ENCODE data around the gene MYBPH.

MYBPH gene

GRCh38 chr1:203210988-203211387, 35.4 kb upstream of the MYBPH start:
- DNase-seq (ENCODE audit: low spot score): no peak
- ChIA-PET CTCF (interaction anchor here (0.8 to 2.1 kb wide), 3 partner anchors 93 to 183 kb away, joined by 3 to 10 read pairs (median 5); no protein-coding TSS in a partner anchor), POLR2A (ENCODE audit: low non-redundant PET) (no interaction called here)
- H3K27ac ChIP-seq: no peak overlapping the region
- TF ChIP-seq, protein P1, sequence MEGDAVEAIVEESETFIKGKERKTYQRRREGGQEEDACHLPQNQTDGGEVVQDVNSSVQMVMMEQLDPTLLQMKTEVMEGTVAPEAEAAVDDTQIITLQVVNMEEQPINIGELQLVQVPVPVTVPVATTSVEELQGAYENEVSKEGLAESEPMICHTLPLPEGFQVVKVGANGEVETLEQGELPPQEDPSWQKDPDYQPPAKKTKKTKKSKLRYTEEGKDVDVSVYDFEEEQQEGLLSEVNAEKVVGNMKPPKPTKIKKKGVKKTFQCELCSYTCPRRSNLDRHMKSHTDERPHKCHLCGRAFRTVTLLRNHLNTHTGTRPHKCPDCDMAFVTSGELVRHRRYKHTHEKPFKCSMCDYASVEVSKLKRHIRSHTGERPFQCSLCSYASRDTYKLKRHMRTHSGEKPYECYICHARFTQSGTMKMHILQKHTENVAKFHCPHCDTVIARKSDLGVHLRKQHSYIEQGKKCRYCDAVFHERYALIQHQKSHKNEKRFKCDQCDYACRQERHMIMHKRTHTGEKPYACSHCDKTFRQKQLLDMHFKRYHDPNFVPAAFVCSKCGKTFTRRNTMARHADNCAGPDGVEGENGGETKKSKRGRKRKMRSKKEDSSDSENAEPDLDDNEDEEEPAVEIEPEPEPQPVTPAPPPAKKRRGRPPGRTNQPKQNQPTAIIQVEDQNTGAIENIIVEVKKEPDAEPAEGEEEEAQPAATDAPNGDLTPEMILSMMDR (conservative IDR thresholded peaks at IDR 0.05; ENCODE audit: low read depth): no peak

- TF ChIP-seq, protein P1 (conservative IDR thresholded peaks at IDR 0.05; ENCODE audit: low read depth): no peak
- no peak overlapping the region for H3K27ac ChIP-seq
- CTCF ChIA-PET: interaction anchor here (2.1 kb wide), 1 partner anchor 92 kb away, joined by 10 read pairs; no protein-coding TSS in a partner anchor
- no peak for DNase-seq (ENCODE audit: low spot score)
- POLR2A ChIA-PET (ENCODE audit: low non-redundant PET): no interaction called here
Observed at GRCh38 chr1:203210350-203210749, 34.7 kb upstream of the MYBPH start.

DNA sequence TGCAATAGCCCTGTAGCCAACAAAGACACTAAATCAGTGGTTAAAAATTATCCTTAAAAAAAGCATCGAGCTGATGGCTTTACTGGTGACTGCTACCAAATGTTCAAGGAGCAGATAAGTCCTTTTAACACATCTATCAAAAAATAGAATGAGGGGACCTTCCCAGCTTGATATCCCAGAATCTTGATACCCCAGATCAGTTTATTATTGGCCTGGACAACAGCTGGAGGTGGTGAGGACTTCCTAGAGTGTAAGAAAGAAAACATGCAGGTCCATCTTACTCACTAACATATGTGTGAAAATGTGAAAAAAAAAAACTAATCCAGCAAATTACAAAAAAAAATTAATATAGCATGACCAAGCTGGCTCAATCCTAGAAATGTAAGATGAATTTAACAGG, 32.6 kb upstream of the MYBPH start:
- TF ChIP-seq, protein P1 (conservative IDR thresholded peaks at IDR 0.05; ENCODE audit: low read depth): no peak
- no peak overlapping the region for H3K27ac ChIP-seq
- CTCF ChIA-PET: interaction anchor here (0.5 to 2.2 kb wide), 5 partner anchors 8 to 1095 kb away, joined by 3 to 6 read pairs (median 3); no protein-coding TSS in a partner anchor
- POLR2A ChIA-PET (ENCODE audit: low non-redundant PET): no interaction called here
- no peak for DNase-seq (ENCODE audit: low spot score)

- H3K27ac ChIP-seq: no peak overlapping the region
- DNase-seq (ENCODE audit: low spot score): no peak
- TF ChIP-seq, protein P1 (conservative IDR thresholded peaks at IDR 0.05; ENCODE audit: low read depth): no peak
- ChIA-PET CTCF (interaction anchor here (0.5 to 2.2 kb wide), 6 partner anchors 8 to 1095 kb away, joined by 3 to 10 read pairs (median 3); no protein-coding TSS in a partner anchor), POLR2A (ENCODE audit: low non-redundant PET) (no interaction called here)
Observed at GRCh38 chr1:203207751-203208150, 32.1 kb upstream of the MYBPH start.

DNA sequence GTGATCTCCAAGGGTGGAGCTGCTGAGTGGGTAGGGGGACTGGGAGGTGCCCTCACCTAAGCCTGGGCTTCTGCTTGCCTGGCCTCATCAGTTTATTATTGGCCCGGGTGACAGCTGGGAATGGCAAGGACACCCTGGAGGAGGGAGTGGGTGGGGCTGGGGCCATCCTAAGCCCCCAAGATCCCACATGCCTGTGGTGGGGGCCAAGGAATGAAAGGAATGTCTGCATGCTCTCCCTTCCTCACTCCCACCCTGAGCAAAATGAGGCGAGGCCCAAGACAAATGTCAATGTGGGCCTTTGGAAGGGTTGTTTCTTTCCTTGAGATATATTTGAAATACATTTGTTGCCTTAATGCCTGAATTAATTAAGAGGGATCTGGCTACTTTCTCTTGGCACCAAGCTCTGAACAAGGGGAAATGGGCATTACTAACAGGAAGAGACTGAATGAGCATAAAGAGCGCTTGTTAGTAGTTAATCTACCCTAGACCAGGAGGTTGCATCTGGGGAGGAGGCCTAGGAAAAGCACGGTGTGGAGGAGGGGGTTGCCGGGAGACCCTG, 30.6 kb upstream of the MYBPH start:
- TF ChIP-seq, protein P1 (conservative IDR thresholded peaks at IDR 0.05; ENCODE audit: low read depth): no peak
- no peak overlapping the region for H3K27ac ChIP-seq
- ChIA-PET CTCF (interaction anchor here (1.0 to 2.2 kb wide), 3 partner anchors 10 to 61 kb away, joined by 3 to 10 read pairs (median 6); no protein-coding TSS in a partner anchor), POLR2A (ENCODE audit: low non-redundant PET) (no interaction called here)
- no peak for DNase-seq (ENCODE audit: low spot score)

- H3K27ac ChIP-seq: no peak overlapping the region
- no peak for DNase-seq (ENCODE audit: low spot score)
- ChIA-PET CTCF (interaction anchor here (0.6 to 2.4 kb wide), 2 partner anchors 11 to 1602 kb away, joined by 4 to 12 read pairs; no protein-coding TSS in a partner anchor), POLR2A (ENCODE audit: low non-redundant PET) (no interaction called here)
- TF ChIP-seq, protein P1 (conservative IDR thresholded peaks at IDR 0.05; ENCODE audit: low read depth): no peak
Observed at GRCh38 chr1:203204756-203205155, 29.1 kb upstream of the MYBPH start.
